Epithelial cell of esophagus (primary cell): ENCODE measurements around the gene ADGRG2.
A peak's percentile ranks its signal among the peaks of the same experiment; 100 is the strongest.

ENCODE experiments used
- DNase-seq: peaks from one replicate; pipeline ENCODE4 v3.0.0; 2010; ENCODE audit warnings: low read depth
- H3K4me3 ChIP-seq: 2 replicates; pipeline ENCODE4 v1.5.1; 2011; ENCODE audit warnings: mild to moderate bottlenecking, low read length, control low read depth
- TF ChIP-seq, protein P1 (sequence below): IDR thresholded peaks from 2 replicates; pipeline ENCODE4 v1.5.1; 2011; ENCODE audit warnings: low read depth, mild to moderate bottlenecking, low read length, control low read depth, inconsistent platforms; ENCODE audit not compliant: insufficient read depth; ENCODE audit errors: missing control alignments

ADGRG2 gene

DNA sequence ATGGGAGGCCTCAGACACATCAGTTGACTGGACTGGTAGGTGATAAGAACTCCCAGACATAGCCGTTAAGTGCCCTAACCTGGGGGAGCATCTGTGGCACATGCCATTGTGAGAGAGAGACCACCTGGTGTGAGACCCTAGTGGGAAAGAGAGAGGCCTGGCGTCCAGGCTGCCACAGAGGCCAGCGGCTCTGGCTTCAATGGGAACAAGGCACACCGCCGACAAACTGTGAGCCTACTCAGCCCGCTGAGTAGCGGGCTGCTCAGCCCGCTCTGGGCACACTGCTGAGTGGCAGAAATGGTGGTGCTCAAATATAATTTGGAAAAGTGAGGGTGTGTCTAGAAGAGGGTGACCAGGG is 172.3 kb downstream of the ADGRG2 start:
- H3K4me3 ChIP-seq: no peak overlapping the region
- DNase-seq: no peak
- TF ChIP-seq, protein P1, sequence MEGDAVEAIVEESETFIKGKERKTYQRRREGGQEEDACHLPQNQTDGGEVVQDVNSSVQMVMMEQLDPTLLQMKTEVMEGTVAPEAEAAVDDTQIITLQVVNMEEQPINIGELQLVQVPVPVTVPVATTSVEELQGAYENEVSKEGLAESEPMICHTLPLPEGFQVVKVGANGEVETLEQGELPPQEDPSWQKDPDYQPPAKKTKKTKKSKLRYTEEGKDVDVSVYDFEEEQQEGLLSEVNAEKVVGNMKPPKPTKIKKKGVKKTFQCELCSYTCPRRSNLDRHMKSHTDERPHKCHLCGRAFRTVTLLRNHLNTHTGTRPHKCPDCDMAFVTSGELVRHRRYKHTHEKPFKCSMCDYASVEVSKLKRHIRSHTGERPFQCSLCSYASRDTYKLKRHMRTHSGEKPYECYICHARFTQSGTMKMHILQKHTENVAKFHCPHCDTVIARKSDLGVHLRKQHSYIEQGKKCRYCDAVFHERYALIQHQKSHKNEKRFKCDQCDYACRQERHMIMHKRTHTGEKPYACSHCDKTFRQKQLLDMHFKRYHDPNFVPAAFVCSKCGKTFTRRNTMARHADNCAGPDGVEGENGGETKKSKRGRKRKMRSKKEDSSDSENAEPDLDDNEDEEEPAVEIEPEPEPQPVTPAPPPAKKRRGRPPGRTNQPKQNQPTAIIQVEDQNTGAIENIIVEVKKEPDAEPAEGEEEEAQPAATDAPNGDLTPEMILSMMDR: no peak

DNA sequence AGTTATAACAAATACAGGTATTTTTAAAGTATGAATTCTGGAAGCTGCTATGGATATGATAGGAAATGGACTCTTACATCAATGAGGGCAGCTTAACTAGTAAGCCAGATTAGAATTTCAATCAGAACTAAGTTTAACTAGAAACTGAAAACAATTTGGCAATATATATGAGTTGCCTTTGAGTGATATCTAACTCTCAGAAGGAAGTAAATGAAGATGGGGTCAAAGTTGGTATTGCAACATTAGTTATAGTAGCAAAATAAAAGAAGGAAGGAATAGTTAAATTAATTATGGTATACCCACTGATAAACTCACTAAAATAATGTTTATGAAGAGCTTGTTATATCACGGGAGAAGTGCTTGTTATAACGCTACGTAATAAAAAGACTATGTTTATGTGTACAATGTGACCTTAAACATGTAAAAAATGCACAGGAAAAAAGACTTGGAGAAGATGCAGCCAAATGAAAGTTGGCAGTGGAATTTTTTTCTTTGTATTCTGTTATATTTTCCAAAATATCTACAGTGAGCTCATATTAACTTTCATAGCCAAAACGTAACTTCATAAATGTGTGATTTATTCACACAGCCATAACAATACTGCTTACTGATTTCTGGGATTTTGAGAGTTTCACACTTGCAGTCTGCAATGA is 172.9 kb downstream of the ADGRG2 start:
- DNase-seq: no peak
- H3K4me3 ChIP-seq: no peak overlapping the region
- TF ChIP-seq, protein P1: no peak

DNA sequence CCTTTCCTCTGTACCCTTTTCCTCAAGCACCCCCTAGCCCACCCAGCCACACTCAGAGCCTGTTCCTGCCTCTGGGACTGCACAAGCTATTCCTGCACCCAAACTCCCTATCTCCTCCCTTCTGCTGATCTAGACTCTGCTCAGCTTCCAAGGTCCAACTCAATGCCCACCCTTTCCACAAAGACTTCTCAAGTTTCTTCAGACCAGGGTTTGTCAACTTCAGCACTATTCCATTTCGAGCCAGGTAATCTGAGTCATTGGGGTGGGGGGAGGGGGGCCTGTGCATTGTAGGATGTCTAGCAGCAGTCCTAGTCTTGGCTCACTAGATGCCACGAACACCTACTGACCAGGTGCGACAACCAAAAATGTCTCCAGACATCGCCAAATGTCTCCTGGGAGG is 175.7 kb downstream of the ADGRG2 start:
- DNase-seq: no peak
- H3K4me3 ChIP-seq: no peak overlapping the region
- TF ChIP-seq, protein P1: no peak

DNA sequence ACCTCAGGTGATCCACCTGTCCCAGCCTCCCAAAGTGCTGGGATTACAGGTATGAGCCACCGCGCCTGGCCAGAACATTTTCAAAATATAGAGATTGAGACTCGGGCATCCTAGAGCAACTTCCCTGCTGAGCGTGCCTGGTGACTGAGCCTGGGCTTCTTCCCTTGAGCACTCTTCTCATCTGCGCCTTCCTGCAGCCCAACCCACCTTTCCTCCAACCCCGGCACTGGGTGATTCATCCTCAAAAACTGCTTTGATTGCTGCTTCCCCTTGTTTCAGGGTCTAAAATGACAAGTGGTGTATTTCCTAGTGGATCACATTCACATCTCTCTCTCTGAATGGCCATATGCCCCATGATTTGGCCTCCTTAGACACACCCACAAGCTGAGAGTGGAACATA is 176.1 kb downstream of the ADGRG2 start:
- H3K4me3 ChIP-seq: no peak overlapping the region
- DNase-seq: peak; percentile 22
- TF ChIP-seq, protein P1: no peak

DNA sequence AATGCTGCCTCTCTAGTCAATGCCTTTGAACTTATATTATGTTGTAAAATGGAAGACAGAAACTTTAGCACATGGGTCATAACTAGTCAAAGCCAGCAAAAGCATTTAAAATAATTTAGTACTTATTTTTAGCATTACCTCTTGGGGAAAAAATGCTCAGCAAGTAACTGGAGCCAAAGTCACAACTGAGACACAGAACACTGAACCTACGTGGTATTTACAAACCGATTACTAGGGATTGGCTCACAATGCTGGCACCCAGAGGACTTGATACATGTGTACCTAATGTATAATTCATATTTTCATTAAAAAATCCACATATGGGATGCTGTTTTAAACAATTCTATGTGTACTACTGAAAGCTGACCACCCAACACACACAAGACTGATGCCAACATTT is 176.8 kb downstream of the ADGRG2 start:
- no peak for DNase-seq
- TF ChIP-seq, protein P1: no peak

DNA sequence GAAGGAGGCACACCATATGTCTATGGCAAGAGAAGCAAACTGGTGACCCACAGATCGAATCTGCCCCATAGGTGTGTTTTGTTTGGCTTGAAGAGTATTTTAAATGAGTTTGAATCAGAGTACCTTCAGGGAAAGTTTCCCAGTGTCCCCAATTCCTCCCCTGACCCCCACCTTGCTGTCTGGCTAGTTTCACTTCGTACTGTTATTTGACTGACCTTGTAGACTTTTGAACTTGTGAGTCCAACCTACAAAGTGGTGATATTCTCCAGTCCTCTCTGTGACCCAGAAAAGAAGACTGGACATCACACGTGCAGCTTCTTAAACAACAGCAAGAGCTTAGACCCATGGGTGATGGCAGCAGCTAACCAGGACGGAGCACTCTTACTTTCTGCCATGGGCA is 177.8 kb downstream of the ADGRG2 start:
- DNase-seq: no peak
- no peak overlapping the region for H3K4me3 ChIP-seq
- TF ChIP-seq, protein P1: no peak

More for the DNA sequence above, 176.8 kb downstream of the ADGRG2 start:
- no peak overlapping the region for H3K4me3 ChIP-seq

DNA sequence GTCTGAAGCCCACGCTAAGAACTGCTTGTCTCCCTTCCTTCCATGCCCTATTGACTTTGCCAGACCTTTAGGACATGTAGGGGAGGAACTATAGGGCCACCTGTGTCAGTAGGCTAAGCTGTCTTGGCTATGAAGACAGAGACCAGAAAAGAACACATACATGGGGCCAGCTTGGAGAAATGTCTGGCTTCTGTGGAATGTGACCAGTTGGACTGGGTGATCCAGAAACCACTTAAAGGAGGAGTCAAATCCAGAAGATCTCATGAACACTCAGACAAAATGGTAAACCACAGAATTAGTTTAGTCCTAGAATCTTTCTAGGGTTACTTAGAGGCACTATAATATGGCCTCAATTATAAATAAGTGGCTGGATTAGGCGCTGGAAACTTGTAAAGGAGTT is 180.4 kb downstream of the ADGRG2 start:
- TF ChIP-seq, protein P1: no peak
- DNase-seq: no peak

More for the DNA sequence above, 180.4 kb downstream of the ADGRG2 start:
- H3K4me3 ChIP-seq: no peak overlapping the region
